Ectodermal cell (in vitro differentiated cells): ENCODE data around the gene ZNF665.
"Not testable (repeated sequence)": the region's sequence is repeated elsewhere in the genome, so short reads cannot be mapped to it uniquely, and the experiment has no call there.

Source experiments
- H3K27ac ChIP-seq: 2 replicates; pipeline ENCODE4 v1.7.0; 2013; ENCODE audit warnings: mild to moderate bottlenecking, low read depth, low read length; ENCODE audit not compliant: insufficient read depth, poor library complexity, severe bottlenecking
- H3K27me3 ChIP-seq: 2 replicates; pipeline ENCODE4 v1.7.0; 2013; ENCODE audit warnings: mild to moderate bottlenecking, low read length; ENCODE audit not compliant: insufficient read depth, control insufficient read depth, poor library complexity, severe bottlenecking
- H3K36me3 ChIP-seq: one replicate; pipeline ENCODE4 v1.7.0; 2013; ENCODE audit warnings: low read length; ENCODE audit not compliant: control insufficient read depth, insufficient read depth
- H3K4me1 ChIP-seq: one replicate; pipeline ENCODE4 v1.7.0; 2013; ENCODE audit warnings: low read length; ENCODE audit not compliant: control insufficient read depth, insufficient read depth
- H3K4me3 ChIP-seq: 2 replicates; pipeline ENCODE4 v1.7.0; 2013; ENCODE audit warnings: low read depth, low read length, control low read depth; ENCODE audit not compliant: insufficient read depth
- H3K9me3 ChIP-seq: 2 replicates; pipeline ENCODE4 v1.7.0; 2013; ENCODE audit warnings: mild to moderate bottlenecking, low read length, moderate library complexity; ENCODE audit not compliant: control insufficient read depth
- WGBS, 2 experiments: methylation state at CpG; one replicate each; pipeline ENCODE4 v1.1.7; 2013; ENCODE audit warnings: missing lambda C conversion rate in 2 of 2; 5-methylcytosine and 5-hydroxymethylcytosine counted together

Gene ZNF665

GRCh38 chr19:53190253-53190652 is 2.9 kb downstream of the ZNF665 start:
- H3K36me3 ChIP-seq: no peaks in the 10 kb centered on the region
- no peak overlapping the region for H3K4me3 ChIP-seq
- H3K9me3 ChIP-seq: no peaks in the 10 kb centered on the region
- no peak overlapping the region for H3K27ac ChIP-seq
- WGBS, 2 experiments: 87 to 88% methylated on average over 3 of the region's 3 CpGs
- no peaks in the 10 kb centered on the region for H3K4me1 ChIP-seq
- no peaks in the 10 kb centered on the region for H3K27me3 ChIP-seq

- not testable (repeated sequence) for H3K27me3 ChIP-seq
- WGBS, 2 experiments: 81 to 87% methylated on average over 10 to 11 of the region's 16 CpGs
These were observed 3.4 kb downstream of the ZNF665 start for GRCh38 chr19:53189691-53190198.

GRCh38 chr19:53185155-53185882 is 7.8 kb downstream of the ZNF665 start:
- not testable (repeated sequence) for H3K27me3 ChIP-seq, H3K27ac ChIP-seq, H3K36me3 ChIP-seq, H3K4me1 ChIP-seq, H3K9me3 ChIP-seq, H3K4me3 ChIP-seq
- WGBS, 2 experiments: 84 to 93% methylated on average over 17 of the region's 19 CpGs

More at GRCh38 chr19:53189691-53190198, 3.4 kb downstream of the ZNF665 start:
- not testable (repeated sequence) for H3K27ac ChIP-seq, H3K4me1 ChIP-seq, H3K9me3 ChIP-seq, H3K36me3 ChIP-seq, H3K4me3 ChIP-seq

DNA sequence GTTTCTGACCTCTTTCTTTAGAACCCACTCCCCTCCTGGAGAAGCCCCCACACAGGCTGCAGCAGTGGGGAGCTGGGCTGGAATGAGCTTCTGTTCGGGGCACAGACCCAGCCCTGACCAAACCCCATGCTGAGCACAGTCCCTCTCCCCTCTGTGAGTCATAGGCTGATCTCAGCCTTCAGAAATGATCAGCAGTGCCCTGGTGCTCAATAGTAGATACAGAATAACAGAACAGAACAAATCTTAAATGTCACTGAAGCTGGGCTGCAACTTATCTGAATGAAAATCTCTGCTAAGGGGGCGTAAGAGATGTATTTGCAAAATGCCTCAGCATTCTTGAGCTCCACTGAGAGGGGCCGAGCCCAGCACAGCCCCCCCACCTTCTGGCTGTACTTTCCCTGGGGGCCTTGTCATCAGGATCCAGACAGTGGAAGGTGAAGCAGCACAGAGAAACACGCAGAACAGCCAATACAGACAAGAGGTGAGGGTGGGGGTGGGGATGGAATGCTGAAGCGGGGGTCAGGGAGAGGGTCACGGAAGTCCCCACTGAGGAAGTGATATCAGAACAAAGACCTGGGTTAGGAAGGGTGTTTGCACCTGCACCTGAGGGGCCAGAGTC is 9.9 kb downstream of the ZNF665 start:
- Histone ChIP-seq H3K9me3 (no peaks in the 10 kb centered on the region), H3K27ac (no peak overlapping the region), H3K4me1 (no peaks in the 10 kb centered on the region), H3K27me3 (no peaks in the 10 kb centered on the region), H3K36me3 (no peaks in the 10 kb centered on the region), H3K4me3 (no peak overlapping the region)
- 74 to 81% methylated on average over 6 of the region's 6 CpGs for WGBS, 2 experiments

DNA sequence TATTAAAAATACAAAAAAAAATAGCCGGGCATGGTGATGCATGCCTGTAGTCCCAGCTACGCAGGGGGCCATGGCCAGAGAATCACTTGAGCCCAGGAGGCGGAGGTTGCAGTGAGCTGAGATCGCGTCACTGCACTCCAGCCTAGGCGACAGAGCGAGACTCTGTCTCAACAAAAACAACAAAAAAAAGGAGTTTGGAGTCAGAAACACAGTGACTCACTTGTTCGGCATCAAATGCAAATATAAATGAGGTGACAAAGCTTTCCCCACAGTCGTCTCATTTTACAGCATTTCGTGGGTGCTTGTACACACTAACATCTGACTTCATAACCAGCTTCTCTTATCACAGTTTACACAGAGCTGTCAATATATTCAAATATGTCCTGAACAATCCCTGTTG is 11.0 kb downstream of the ZNF665 start:
- Histone ChIP-seq H3K27ac (no peak overlapping the region), H3K27me3 (no peaks in the 10 kb centered on the region), H3K36me3 (no peaks in the 10 kb centered on the region), H3K4me1 (no peaks in the 10 kb centered on the region), H3K9me3 (no peaks in the 10 kb centered on the region), H3K4me3 (no peak overlapping the region)
- WGBS, 2 experiments: 86 to 91% methylated on average over 10 of the region's 10 CpGs

- WGBS, 2 experiments: 89 to 90% methylated on average over 5 of the region's 5 CpGs
- Histone ChIP-seq H3K4me3 (no peak overlapping the region), H3K36me3 (no peaks in the 10 kb centered on the region), H3K27ac (no peak overlapping the region), H3K27me3 (no peaks in the 10 kb centered on the region), H3K9me3 (peaks cover 3% of the 10 kb centered on the region), H3K4me1 (no peaks in the 10 kb centered on the region)
These were observed 15.2 kb downstream of the ZNF665 start for GRCh38 chr19:53177986-53178385.

DNA sequence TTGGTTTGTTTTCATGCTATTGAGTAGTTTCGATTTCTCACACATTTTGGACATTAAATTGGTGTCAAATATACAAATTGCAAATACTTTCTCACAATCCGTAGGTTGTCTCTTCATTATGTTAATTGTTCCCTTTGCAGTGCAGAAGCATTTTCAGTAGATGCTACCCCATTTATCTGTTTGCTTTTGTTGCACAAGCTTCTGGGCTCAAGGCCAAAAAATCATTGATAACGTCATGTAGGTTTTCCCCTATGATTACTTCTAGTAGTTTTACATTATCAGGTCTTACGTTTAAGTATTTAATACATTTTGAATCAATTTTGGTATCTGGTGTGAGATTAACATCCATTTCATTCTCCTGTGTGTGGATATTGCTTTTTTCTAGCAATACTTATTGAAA is 20.3 kb downstream of the ZNF665 start:
- Histone ChIP-seq H3K36me3 (no peaks in the 10 kb centered on the region), H3K9me3 (peaks cover 3% of the 10 kb centered on the region), H3K27ac (no peak overlapping the region), H3K4me3 (no peak overlapping the region), H3K27me3 (no peaks in the 10 kb centered on the region), H3K4me1 (no peaks in the 10 kb centered on the region)
- 93 to 95% methylated on average over 2 to 4 of the region's 4 CpGs for whole genome bisulfite sequencing, 2 experiments

GRCh38 chr19:53165691-53166091 is 27.5 kb downstream of the ZNF665 start:
- Histone ChIP-seq H3K36me3 (no peaks in the 10 kb centered on the region), H3K4me1 (no peaks in the 10 kb centered on the region), H3K27ac (no peak overlapping the region), H3K9me3 (peaks cover 6% of the 10 kb centered on the region), H3K4me3 (no peak overlapping the region), H3K27me3 (no peaks in the 10 kb centered on the region)
- 92 to 98% methylated on average over 3 of the region's 3 CpGs for WGBS, 2 experiments

DNA sequence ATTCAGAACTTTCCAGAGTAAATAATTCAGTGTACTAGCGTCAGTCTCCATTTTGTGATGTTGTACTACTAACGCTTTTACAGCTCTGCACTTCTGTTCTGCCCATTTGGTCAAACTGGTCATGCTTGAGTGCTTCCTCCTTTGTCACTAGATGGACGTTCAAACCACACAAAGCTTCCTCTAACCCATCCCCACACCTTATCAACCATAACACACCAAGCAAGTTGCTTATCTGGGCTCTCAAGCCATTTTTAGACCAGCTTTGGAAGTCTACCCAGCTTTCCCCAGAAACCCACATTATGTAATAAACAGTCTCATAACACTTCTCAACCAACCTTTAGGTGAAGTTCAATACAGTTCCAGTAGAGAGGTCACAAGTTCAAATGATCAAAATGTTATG is 32.0 kb downstream of the ZNF665 start:
- Histone ChIP-seq H3K4me3 (no peak overlapping the region), H3K9me3 (peaks cover 3% of the 10 kb centered on the region), H3K4me1 (peaks cover 3% of the 10 kb centered on the region), H3K27ac (no peak overlapping the region), H3K27me3 (peaks cover 6% of the 10 kb centered on the region), H3K36me3 (no peaks in the 10 kb centered on the region)
- 87 to 91% methylated on average over 3 of the region's 3 CpGs for WGBS, 2 experiments

DNA sequence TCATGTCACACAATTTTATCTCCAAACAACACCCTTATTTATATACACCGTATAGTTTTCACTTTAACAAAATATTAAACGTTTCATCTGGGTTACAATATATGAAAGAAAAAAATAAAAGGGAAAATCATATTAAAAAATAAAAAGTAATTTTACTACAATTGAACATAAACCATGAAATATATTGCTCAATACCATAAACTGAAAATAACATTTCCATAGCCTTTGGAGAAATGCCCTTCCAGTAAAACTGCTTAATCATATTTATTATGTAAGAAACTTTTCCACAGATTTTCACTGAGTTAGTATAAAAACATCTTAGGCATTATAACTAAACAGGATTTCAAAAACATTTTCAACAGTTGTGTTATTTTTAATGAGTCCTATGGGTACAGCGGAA is 32.8 kb downstream of the ZNF665 start:
- Histone ChIP-seq H3K4me3 (no peak overlapping the region), H3K9me3 (no peaks in the 10 kb centered on the region), H3K27ac (no peak overlapping the region), H3K27me3 (peaks cover 6% of the 10 kb centered on the region), H3K36me3 (no peaks in the 10 kb centered on the region), H3K4me1 (peaks cover 3% of the 10 kb centered on the region)
- WGBS, 2 experiments: 87 to 100% methylated on average over 1 to 2 of the region's 3 CpGs
